ENCODE measurements around the gene MAN2A2. TPM values are rescaled to one million over a fixed set of nuclear protein-coding genes. Genes with fewer than 3 reads are reported as not detected.

The MAN2A2 gene
- total RNA-seq (2022; extraction: Qiagen RNA extraction; ENCODE audit: low read depth), result 21.0 to 29.3 TPM (median 25.3 TPM) in 5 replicates

GRCh38 chr15:90902840-90903732 is at the start of gene MAN2A2:
MAN2A2 (plus strand) TSS chr15:90903302; CDS start chr15:90904208, 906 bp downstream.

GRCh38 chr15:90868261-90868689 is 34.8 kb upstream of the MAN2A2 start, which contains the start of gene FURIN:
FURIN (plus strand) TSS chr15:90868588; CDS start chr15:90875741, 7,153 bp downstream.

GRCh38 chr15:90883976-90884718 is 19.0 kb upstream of the MAN2A2 start, which contains the start of gene FES:
FES (plus strand) TSS chr15:90884504; CDS start chr15:90885046, 542 bp downstream.

GRCh38 chr15:90931828-90932659 is 28.9 kb downstream of the MAN2A2 start, which contains the start of gene HDDC3:
HDDC3 (minus strand) TSS chr15:90932549; CDS start chr15:90932540, 9 bp downstream.

GRCh38 chr15:90934949-90935751 is 32.0 kb downstream of the MAN2A2 start, which contains the start of gene UNC45A:
UNC45A (plus strand) TSS chr15:90935285; CDS start chr15:90935325, 40 bp downstream.

GRCh38 chr15:90954712-90955623 is 51.9 kb downstream of the MAN2A2 start, which contains the start of gene RCCD1:
RCCD1 (plus strand) TSS chr15:90954884; CDS start chr15:90956735, 1,851 bp downstream.

Other genes starting within 250 kb of the MAN2A2 start
- 10.8 to 15.1 TPM (median 14.0 TPM) in 5 replicates for gene BLM, start 186.0 kb upstream of the MAN2A2 start, total RNA-seq (2022; extraction: Qiagen RNA extraction; ENCODE audit: low read depth)
- 41.1 to 61.8 TPM (median 50.3 TPM) in 5 replicates for gene FURIN, start 34.7 kb upstream of the MAN2A2 start, total RNA-seq (2022; extraction: Qiagen RNA extraction; ENCODE audit: low read depth)
- gene FES, start 18.8 kb upstream of the MAN2A2 start, total RNA-seq (2022; extraction: Qiagen RNA extraction; ENCODE audit: low read depth), result 0.56 to 0.88 TPM (median 0.64 TPM) in 5 replicates
- gene HDDC3, start 29.2 kb downstream of the MAN2A2 start, total RNA-seq (2022; extraction: Qiagen RNA extraction; ENCODE audit: low read depth), result 26.7 to 34.4 TPM (median 32.2 TPM) in 5 replicates
- gene UNC45A, start 32.0 kb downstream of the MAN2A2 start, total RNA-seq (2022; extraction: Qiagen RNA extraction; ENCODE audit: low read depth), result 55.3 to 57.5 TPM (median 56.8 TPM) in 5 replicates
- gene RCCD1, start 51.6 kb downstream of the MAN2A2 start, total RNA-seq (2022; extraction: Qiagen RNA extraction; ENCODE audit: low read depth), result 21.2 to 43.5 TPM (median 33.8 TPM) in 5 replicates
- gene PRC1, start 91.2 kb downstream of the MAN2A2 start, total RNA-seq (2022; extraction: Qiagen RNA extraction; ENCODE audit: low read depth), result 180 to 253 TPM (median 211 TPM) in 5 replicates
- 12.9 to 16.5 TPM (median 13.9 TPM) in 5 replicates for gene VPS33B, start 119.3 kb downstream of the MAN2A2 start, total RNA-seq (2022; extraction: Qiagen RNA extraction; ENCODE audit: low read depth)
- 0.02 to 0.10 TPM (median 0.04 TPM) in 3 of 5 replicates, not detected in the others for gene SV2B, start 197.0 kb downstream of the MAN2A2 start, total RNA-seq (2022; extraction: Qiagen RNA extraction; ENCODE audit: low read depth)